Inflammatory macrophage treated with lipopolysaccharide for 4 hours (primary cell): ENCODE data around the gene ACSF3.
"Not testable (repeated sequence)": the region's sequence is repeated elsewhere in the genome, so short reads cannot be mapped to it uniquely, and the experiment has no call there.

ENCODE experiments used
- DNase-seq: peaks from one replicate; pipeline ENCODE4 v3.0.0-alpha.2; 2020

The ACSF3 gene

DNA sequence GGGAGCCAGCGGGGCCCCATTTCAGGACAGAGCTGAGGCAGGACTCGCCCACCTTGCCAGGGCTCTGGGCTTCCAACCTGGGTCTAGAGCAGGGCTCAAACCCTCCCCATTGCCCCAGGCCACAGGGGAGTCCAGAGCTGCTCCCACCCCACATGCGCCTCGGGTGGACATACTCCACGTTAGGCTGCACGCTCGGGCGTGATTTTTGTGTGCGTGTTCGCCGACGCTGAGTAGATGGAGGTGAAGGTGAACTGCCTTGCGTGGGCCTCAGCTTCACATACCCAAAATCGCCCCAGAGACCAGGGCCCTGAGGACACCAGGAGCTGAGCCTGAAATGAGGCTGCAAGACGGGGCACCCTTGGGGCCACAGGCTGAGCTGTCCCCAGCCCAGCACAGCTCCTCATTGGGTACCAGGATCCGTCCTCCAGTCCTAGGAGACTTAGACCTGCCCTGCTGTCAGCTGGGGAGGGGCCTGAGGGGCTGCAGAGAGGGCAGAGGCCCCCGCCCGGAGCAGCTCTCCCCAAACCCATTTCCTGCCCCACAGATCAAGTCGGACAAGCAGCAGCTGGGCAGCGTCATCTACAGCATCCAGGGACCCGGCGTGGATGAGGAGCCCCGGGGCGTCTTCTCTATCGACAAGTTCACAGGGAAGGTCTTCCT lies 86.1 kb downstream of the ACSF3 start:
- no peak for DNase-seq

GRCh38 chr16:89183463-89183862 lies 89.8 kb downstream of the ACSF3 start:
- DNase-seq, result no peak

DNA sequence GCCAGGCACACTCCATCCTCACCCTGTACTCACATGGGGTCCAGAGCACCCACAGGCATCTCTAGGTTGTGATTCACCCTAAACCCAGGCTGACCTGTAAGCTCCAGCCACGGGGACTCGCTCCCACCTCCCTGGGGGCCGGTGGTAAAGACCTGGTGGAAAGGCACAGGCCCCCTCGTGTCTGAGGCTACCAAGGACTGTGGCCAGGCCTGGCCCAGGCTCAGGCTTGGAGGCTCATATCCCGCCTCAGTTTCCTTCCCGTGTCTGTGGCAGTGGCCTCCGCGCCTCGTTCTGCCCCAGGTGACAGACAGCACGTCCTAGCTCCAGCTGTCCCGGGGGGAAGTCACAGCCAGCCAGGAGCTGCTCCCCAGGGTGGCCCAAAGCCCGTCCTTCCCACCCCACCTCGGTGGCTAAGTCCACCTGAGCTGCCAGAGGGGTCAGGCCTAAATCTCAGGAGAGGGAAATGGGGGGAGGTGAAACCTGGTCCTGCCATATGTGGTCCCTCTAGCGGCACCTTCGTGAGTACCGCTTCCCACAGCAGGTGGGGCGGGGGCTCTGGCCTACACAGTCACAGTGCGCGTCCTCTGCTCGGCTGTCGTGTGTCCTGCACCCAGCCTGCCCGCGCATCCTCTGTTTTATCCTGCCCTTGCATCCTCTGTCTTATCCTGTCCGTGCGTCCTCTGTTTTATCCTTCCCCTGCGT lies 90.5 kb downstream of the ACSF3 start:
- no peak for DNase-seq

DNA sequence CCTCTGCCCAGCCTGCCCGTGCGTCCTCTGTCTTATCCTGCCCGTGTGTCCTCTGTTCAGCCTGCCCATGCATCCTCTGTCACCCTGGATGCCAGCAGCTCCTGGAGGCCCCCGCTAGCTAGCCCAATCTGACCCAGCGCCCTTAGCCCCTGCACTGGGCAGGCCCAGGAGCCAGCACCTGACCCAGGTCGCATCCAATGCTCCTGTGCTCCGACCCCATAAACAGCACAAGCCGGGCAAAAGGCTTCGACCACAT lies 91.0 kb downstream of the ACSF3 start:
- DNase-seq, result no peak

GRCh38 chr16:89184933-89185794 lies 91.5 kb downstream of the ACSF3 start:
- no peak for DNase-seq

GRCh38 chr16:89185887-89186592 lies 92.4 kb downstream of the ACSF3 start:
- DNase-seq, result not testable (repeated sequence)

DNA sequence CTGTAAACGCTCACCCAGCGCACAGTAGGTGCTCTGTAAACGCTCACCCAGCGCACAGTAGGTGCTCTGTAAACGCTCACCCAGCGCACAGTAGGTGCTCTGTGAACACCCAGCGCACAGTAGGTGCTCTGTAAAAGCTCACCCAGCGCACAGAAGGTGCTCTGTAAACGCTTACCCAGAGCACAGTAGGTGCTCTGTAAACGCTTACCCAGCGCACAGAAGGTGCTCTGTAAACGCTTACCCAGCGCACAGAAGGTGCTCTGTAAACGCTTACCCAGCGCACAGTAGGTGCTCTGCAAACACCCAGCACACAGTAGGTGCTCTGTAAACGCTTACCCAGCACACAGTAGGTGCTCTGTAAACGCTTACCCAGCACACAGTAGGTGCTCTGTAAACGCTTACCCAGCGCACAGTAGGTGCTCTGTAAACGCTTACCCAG lies 93.0 kb downstream of the ACSF3 start:
- DNase-seq, result not testable (repeated sequence)

DNA sequence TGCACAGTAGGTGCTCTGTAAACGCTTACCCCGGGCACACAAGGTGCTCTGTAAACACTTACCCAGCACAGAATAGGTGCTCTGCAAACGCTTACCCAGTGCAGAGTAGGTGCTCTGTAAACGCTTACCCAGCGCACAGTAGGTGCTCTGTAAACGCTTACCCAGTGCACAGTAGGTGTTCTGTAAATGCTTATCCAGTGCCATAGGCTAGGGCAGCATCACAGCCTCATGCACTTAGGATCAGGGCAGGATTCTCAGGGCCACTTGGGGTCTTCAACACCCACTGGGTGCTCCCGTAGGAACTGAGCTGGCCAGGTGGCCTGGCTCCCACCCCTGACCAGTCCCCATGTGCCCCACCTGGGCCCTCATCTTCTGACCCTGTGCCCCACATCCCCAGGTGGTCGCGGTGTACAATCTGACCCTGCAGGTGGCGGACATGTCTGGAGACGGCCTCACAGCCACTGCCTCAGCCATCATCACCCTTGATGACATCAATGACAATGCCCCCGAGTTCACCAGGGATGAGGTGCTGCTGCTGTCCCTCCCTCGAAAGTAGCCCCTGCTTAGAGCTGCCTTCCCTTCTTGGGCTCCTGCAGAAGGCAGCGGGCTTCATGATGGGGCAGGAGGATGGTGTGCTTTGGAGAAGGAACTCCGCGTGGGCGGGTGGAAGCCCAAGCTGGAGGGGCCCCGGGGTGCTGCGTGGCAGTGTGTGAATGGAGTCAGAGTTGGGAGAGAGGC lies 93.5 kb downstream of the ACSF3 start:
- peak; percentile 42 for DNase-seq

DNA sequence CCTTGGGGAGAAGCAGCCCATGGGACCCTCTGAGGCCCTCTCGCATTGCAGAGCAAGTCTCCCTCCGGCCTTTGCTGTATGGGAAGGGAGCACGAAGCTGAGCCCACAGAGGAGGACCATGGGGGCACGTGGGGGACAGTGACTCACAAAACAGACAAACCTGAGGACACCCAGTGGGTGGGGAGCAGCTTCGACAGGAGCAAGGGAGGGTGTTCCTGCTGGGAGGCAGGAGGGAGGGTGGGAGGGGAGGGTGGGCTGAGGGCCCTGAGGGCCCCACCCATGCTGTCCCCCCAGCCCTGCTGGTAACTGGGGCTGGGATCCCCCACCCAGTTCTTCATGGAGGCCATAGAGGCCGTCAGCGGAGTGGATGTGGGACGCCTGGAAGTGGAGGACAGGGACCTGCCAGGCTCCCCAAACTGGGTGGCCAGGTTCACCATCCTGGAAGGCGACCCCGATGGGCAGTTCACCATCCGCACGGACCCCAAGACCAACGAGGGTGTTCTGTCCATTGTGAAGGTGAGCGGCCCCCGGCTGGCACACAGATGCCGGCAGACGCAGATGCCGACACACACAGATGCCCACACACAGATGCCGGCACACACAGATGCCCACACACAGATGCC lies 94.2 kb downstream of the ACSF3 start:
- no peak for DNase-seq

DNA sequence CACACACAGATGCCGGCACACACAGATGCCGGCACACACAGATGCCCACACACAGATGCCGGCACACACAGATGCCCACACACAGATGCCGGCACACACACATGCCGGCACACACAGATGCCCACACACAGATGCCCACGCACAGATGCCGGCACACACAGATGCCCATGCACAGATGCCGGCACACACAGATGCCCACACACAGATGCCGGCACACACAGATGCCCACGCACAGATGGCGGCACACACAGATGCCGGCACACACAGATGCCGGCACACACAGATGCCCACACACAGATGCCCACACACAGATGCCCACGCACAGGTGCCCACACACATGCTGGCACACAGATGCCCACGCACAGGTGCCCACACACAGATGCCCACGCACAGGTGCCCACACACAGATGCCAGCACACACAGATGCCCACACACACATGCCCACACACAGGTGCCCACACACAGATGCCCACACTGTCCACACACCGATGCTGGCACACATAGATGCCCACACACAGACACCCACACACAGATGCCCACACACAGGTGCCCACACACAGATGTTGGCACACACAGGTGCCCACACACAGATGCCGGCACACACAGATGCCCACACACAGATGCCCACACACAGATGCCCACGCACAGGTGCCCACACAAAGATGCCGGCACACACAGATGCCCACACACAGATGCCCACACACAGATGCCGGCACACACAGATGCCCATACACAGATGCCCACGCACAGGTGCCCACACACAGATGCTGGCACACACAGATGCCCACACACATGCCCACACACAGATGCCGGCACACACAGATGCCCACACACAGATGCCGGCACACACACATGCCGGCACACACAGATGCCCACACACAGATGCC lies 95.1 kb downstream of the ACSF3 start:
- DNase-seq, result not testable (repeated sequence)

GRCh38 chr16:89189358-89190025 lies 95.8 kb downstream of the ACSF3 start:
- no peak for DNase-seq

DNA sequence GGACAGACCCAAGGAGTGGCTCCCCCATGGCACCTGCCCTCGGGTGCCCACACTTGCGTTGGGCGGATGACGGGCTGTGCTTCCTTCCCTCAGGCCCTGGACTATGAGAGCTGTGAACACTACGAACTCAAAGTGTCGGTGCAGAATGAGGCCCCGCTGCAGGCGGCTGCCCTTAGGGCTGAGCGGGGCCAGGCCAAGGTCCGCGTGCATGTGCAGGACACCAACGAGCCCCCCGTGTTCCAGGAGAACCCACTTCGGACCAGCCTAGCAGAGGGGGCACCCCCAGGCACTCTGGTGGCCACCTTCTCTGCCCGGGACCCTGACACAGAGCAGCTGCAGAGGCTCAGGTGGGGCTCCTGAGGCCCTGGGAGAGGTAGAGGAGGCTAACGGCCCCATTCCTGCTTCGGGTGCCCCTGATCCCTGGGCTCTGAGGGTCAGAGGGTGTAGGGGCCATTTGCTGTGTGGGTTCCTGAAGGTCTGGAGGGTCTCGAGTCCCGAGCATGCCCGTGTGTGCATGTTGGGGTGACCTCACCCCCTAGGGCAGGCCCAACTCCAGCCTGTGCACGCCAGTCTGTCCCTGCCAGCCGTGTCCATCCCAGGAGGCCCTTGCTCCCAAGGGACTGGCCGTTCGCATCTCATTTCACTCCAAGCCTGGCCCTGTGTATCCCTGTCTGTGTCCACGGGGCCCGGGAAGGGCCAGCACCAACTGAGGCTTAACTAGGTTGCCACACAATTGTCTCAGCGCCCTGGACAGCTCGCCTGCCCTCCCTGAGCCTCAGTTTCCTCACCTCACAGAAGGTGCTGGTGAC lies 96.7 kb downstream of the ACSF3 start:
- no peak for DNase-seq

- DNase-seq, result no peak
Observed at GRCh38 chr16:89191033-89191900, 97.6 kb downstream of the ACSF3 start.

DNA sequence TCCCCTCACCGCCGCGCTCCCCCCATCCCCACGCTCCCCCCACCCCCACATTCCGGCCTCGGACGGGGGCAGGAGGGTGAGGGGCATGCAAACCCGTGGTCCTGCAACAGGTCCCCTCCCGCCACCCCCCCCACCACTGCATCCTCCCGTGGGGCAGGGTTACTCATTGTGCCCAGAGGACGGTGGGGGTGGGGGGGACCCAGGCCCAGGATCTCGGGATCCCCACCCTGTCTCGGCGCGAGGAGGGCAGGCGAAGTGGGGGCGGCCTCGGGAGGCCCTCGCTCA lies 98.2 kb downstream of the ACSF3 start:
- no peak for DNase-seq

GRCh38 chr16:89192186-89192955 lies 98.7 kb downstream of the ACSF3 start:
- peak; percentile 79 for DNase-seq

DNA sequence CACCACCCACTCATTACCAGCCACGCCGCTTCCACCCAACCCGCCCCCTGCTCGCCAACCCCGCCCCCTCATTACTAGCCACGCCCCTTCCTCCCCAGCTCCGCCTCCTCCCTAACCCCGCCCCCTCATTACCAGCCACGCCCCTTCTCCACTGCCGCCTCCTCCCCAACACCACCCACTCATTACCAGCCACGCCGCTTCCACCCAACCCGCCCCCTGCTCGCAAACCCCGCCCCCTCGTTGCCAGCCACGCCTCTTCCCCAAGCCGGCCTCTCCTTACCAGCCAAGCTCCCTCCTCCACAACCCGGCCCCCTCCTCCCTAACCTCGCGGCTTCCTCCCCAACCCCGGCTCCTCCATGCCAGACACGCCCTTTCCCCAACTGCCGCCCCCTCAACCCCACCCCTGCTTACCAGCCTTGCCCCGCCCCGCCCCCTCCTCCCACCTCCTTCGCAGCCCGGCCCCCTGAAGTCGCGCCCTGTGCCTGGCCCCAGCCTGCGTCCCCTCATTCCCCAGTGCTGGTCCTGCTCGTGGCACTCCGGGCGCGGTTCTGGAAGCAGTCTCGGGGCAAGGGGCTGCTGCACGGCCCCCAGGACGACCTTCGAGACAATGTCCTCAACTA lies 99.4 kb downstream of the ACSF3 start:
- DNase-seq, result peak; percentile 60

GRCh38 chr16:89193576-89194293 lies 100.1 kb downstream of the ACSF3 start:
- no peak for DNase-seq
